ENCODE data around the gene CEP104.
"Not testable (repeated sequence)": the region's sequence is repeated elsewhere in the genome, so short reads cannot be mapped to it uniquely, and the experiment has no call there.

Gene CEP104

GRCh38 chr1:3825356-3825755 is 31.7 kb downstream of the CEP104 start:
- DNase-seq (ENCODE audit: low spot score) = no peak

GRCh38 chr1:3824650-3825049 is 32.4 kb downstream of the CEP104 start:
- no peak for DNase-seq (ENCODE audit: low spot score)

GRCh38 chr1:3822421-3822820 is 34.6 kb downstream of the CEP104 start:
- DNase-seq (ENCODE audit: low spot score) = no peak

GRCh38 chr1:3821908-3822307 is 35.1 kb downstream of the CEP104 start:
- DNase-seq (ENCODE audit: low spot score) = no peak

- no peak for DNase-seq (ENCODE audit: low spot score)
These were observed 35.6 kb downstream of the CEP104 start for GRCh38 chr1:3821447-3821846.

- no peak for DNase-seq (ENCODE audit: low spot score)
These were observed 36.0 kb downstream of the CEP104 start for GRCh38 chr1:3821004-3821403.

- DNase-seq (ENCODE audit: low spot score) = no peak
These were observed 36.7 kb downstream of the CEP104 start for GRCh38 chr1:3820316-3820715.

GRCh38 chr1:3819771-3820200 is 37.2 kb downstream of the CEP104 start:
- DNase-seq (ENCODE audit: low spot score) = no peak

GRCh38 chr1:3817821-3818597 is 39.0 kb downstream of the CEP104 start:
- no peak for DNase-seq (ENCODE audit: low spot score)

GRCh38 chr1:3817138-3817740 is 39.8 kb downstream of the CEP104 start:
- no peak for DNase-seq (ENCODE audit: low spot score)

GRCh38 chr1:3816331-3817137 is 40.5 kb downstream of the CEP104 start:
- no peak for DNase-seq (ENCODE audit: low spot score)

GRCh38 chr1:3814771-3815561 is 42.0 kb downstream of the CEP104 start:
- DNase-seq (ENCODE audit: low spot score) = no peak

- DNase-seq (ENCODE audit: low spot score) = no peak
These were observed 42.9 kb downstream of the CEP104 start for GRCh38 chr1:3814065-3814464.

- no peak for DNase-seq (ENCODE audit: low spot score)
These were observed 45.5 kb downstream of the CEP104 start for GRCh38 chr1:3811595-3811911.

- DNase-seq (ENCODE audit: low spot score) = not testable (repeated sequence)
These were observed 46.8 kb downstream of the CEP104 start for GRCh38 chr1:3810149-3810761.

GRCh38 chr1:3809680-3810079 is 47.3 kb downstream of the CEP104 start:
- no peak for DNase-seq (ENCODE audit: low spot score)

GRCh38 chr1:3807769-3808168 is 49.2 kb downstream of the CEP104 start:
- DNase-seq (ENCODE audit: low spot score) = no peak

GRCh38 chr1:3805038-3805437 is 52.0 kb downstream of the CEP104 start:
- no peak for DNase-seq (ENCODE audit: low spot score)

- DNase-seq (ENCODE audit: low spot score) = not testable (repeated sequence)
These were observed 52.4 kb downstream of the CEP104 start for GRCh38 chr1:3804627-3804944.

GRCh38 chr1:3803905-3804626 is 52.9 kb downstream of the CEP104 start:
- DNase-seq (ENCODE audit: low spot score) = no peak

GRCh38 chr1:3800795-3801194 is 56.2 kb downstream of the CEP104 start:
- not testable (repeated sequence) for DNase-seq (ENCODE audit: low spot score)

Data from Ammon's horn (tissue), 1 donor.